Stimulated activated naive CD4-positive, alpha-beta T cell (primary cell): Measurements from ENCODE around the gene ZBTB8A.
"Not testable (repeated sequence)": the region's sequence is repeated elsewhere in the genome, so short reads cannot be mapped to it uniquely, and the experiment has no call there.

Experiments
- DNase-seq, 6 experiments: peaks; one replicate each; lab custom pipeline; 2025; lab: John Stamatoyannopoulos, UW

The ZBTB8A gene

DNA sequence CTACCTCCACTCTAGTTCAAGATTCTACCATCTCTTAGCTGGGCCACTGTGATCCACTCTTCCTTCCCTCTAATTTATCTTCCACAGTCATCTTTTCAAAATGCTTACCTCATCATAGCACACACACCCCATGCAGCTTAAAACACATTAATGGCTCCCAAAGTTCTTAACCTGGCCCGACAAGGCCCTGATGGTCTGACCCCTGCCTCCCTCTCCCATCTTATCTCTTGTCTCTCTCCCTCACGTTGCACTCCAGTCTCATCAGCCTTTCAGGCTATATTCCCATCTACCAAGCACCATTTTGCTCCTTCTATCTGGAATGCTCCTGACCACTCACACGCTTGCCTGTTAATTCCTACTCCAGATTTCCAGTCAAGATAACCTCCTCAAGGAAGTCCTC, 2.5 kb upstream of the ZBTB8A start:
- no peak for DNase-seq

DNA sequence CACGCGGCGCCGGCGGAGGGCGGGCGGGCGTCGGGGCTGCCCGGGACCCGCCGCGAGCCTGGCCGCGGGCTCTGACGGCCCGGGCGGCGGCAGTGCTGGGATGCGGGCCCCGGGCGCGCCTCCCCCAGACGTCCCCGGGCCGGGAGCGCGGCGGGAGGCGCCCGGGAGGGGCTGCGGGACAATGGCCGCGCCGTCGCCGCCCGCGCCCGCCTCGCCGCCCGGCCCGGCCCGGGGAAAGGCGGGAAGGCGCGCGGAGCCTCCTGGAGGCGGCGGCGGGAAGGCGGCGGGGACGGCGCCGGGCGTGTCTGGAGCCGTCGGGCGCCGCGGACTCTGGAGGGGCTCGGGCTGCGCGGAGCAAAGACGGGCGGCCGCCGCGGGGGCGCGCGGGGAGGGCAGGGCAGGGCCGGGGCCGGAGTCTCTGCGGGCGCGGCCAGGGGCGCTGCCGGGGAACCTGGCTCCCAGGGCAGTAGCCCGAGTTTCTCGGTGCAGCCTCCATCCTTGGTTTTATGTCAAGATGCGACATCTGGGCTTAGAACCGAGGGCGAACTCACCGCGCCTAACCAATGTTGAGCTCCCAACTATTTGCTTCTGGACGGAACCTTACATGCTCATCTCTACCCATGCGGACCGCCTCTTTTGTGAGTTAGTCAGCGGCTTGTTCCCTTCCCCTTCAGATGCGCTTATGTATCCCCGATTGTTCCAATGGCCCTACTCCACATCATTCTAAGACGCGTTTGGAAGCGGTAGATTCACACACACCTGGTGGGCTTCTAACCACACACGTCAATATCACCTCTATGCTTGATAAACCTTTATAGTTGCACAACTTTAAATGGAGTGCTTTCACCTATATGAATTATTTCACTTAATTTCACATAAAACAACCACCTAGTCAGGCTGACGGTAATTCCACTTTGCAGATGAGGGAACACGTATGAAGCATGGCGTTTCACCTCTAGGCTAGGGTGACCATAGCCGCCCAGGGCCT, 651 bp downstream of the ZBTB8A start:
- DNase-seq, result no peak

DNA sequence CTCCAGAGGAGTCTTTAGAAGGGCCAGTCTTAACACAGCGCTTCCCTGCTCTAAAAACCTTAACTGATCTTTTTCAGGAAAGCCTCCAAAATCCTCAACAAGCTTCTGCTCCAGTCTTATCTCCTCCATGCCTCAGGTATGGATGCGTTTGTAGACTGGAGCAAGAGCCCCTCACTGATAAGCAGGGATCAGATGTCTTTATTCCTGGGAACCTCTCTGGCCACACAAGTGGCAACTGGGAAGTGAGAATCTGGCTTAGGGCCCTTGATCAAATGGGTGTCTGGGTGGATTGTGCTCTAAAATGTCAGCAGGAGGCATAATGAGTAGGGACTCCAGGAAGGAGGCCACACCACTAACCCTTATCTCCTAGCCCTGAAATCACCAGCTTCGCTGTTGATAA, 1.4 kb downstream of the ZBTB8A start:
- DNase-seq, result no peak

GRCh38 chr1:32541064-32541566, 1.9 kb downstream of the ZBTB8A start:
- DNase-seq, result no peak

GRCh38 chr1:32546611-32547010, 7.4 kb downstream of the ZBTB8A start:
- DNase-seq, result no peak

GRCh38 chr1:32549616-32550015, 10.4 kb downstream of the ZBTB8A start:
- DNase-seq, result no peak

GRCh38 chr1:32554288-32554687, 15.1 kb downstream of the ZBTB8A start:
- DNase-seq, result no peak

DNA sequence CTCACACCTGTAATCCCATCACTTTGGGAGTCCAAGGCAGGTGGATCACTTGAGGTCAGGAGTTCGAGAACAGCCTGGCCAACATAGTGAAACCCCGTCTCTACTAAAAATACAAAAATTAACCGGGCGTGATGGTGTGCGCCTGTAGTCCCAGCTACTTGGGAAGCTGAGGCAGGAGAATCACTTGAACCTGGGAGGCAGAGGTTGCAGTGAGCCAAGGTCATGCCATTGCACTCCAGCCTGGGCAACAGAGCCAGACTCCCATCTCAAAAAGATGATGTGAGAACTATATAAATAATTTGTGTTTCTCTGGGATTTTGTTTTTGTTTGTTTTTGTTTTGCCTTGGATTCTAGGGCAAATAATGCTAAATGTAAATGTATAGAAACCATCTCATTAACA, 17.8 kb downstream of the ZBTB8A start:
- not testable (repeated sequence) for DNase-seq

- no peak for DNase-seq
Measured at GRCh38 chr1:32557812-32558211, 18.6 kb downstream of the ZBTB8A start.

- DNase-seq, result no peak
Measured at GRCh38 chr1:32568929-32569328, 29.7 kb downstream of the ZBTB8A start.

DNA sequence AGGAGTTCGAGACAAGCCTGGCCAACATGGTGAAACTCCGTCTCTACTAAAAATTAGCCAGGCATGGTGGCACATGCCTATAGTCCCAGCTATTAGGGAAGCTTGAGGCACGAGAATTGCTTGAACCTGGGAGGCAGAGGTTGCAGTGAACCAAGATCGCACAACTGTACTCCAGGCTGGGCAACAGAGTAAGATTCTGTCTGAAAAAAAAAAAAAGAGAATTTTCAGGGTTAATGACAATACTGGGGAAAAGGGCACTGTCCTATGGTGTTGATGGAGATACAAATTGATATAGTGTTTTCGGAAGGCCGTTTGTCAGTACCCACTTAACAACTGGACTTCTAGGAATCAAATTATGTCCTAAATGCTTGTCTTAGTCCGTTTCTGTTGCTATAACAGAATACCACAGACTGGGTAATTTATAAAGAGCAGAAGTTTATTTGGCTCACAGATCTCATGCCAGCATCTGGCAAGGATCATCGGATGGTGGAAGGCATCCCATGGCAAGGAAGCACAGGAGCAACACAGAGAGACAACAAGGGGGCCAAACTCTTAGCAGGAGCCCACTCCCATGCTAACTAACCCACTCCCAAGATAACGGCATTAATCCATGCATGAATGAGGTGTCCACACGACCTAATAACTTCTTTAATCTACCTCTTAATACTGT, 41.3 kb downstream of the ZBTB8A start:
- no peak for DNase-seq

- DNase-seq, result no peak
Measured at GRCh38 chr1:32592943-32593342, 53.7 kb downstream of the ZBTB8A start.

DNA sequence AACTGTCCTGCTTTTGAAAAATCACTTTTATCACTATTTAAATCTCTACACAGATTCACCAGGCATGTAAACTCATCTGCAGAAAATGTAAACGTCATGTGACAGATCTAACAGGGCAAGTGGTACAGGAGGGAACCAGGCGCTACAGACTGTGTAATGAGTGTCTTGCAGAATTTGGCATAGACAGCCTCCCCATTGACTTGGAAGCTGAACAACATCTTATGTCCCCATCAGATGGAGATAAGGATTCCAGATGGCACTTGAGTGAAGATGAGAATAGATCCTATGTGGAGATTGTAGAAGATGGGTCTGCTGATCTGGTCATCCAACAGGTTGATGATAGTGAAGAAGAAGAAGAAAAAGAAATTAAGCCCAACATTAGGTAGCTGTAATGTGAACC, 60.8 kb downstream of the ZBTB8A start:
- no peak for DNase-seq

DNA sequence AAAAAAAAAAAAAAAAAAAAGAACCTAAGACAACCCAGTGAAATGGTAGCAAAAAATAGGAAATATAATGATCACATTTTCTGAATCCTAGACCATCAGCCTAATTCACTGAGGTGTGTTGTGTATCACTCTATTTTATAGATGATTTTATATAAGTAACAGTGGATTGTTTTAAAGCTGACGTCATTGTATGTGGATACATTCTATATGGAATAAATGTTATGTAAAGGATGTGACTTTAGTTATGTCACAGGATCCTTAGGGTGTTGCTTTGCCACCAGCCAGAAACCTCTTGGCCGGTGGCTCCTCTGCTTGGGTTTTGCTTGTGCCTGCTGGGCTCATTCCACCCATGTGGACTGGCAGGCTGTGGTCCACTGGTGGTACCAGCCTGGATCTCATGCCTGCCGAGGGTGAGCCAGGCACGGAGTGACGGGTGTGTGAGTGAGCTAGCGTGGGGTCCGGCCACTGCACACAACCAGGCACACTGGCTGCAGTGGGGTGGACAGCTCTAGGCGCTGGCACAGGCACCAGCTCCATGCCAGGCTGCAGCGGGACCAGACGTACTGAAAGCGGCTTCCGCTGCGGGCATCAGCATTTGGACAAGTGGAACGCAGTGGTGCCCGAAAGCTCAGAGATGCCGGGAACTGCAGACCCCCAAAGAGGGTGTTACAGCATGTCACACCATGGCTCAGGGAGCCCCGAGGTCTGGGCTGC, 66.6 kb downstream of the ZBTB8A start:
- no peak for DNase-seq

DNA sequence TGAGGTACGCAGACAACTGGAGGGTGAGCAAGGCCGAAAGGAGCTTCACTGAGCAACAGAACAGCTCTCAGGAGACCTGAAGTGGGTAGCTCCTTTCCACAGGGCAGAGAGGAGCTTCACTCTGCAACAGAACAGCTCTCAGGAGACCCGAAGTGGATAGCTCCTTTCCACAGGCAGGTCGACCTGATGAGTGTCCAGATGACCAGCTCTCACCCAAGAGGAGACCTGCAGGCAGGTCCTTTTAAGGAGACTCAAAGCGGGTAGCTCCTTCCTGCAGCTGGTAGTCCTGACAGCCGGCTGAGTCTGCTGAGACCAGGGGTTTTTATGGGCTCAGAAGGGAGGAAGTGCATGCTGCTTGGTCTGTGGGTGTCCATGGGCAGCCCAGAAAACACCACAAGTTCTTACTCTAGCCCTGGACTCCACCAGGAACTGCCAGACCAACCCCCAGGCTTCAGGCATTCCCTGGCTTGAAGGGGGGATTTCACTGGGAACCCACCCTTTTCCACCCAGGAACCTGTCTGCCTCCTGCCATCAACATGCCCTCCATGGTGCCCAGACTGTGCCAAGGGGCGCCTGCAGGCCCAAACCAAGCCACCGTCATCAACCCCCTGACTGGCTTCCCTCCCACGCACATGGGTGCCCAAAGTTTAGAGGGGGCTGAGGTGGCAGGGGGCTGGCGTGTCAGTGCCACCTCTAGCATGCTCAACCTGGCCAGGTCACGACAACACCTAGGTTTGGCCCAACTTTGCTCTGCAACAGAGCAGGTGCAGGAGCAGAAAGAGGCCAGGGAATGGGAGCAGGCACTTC, 67.5 kb downstream of the ZBTB8A start:
- DNase-seq, result no peak

- no peak for DNase-seq
Measured at GRCh38 chr1:32609180-32609579, 70.0 kb downstream of the ZBTB8A start.

DNA sequence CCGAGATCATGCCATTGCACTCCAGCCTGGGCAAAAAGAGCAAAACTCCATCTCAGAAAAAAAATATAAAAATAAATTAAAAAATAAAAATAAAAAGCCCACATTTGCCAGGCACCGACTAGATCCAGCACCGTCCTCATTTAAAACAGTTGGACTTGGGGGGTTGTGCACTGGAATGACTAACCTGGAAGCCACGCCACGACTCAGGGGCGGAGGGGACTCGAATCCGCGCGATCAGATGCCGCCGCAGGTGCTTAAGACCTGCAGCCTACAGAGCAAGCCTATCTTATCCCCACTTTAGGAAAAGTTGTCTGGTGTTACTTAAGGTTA, 72.6 kb downstream of the ZBTB8A start:
- peak in 1 of 6 experiments; percentile 27 for DNase-seq

DNA sequence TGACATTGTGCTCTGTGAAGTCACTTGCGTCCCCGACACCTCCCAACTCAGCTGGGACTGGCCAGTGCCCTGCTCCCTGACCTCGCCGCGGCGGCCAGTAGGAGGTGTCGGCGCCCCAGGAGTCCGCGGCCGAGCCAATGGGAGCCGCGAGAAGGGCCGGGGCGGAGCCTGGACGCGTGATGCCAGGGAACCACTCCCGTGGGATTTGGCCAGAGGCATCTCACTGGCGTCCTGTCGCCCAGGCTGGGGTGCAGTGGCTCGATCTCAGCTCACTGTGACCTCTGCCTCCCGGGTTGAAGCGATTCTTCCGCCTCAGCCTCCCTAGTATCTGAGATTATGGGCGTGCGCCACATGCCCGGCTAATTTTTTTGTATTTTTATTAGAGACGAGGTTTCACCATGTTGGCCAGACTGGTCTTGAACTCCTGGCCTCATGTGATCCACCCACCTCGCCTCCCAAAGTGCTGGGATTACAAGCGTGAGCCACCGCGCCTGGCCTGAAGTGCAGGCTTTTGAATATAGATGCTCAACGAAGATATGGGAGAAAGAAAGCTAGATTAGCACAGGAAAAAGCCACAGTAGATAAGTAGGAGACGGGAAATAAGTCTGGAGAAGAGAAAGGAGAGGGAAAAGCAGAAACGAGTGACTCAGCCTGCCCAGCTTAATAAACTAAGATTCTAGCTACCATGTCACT, 73.1 kb downstream of the ZBTB8A start:
- DNase-seq, result peak in 5 of 6 experiments; percentile 1 to 40 (median 20)

GRCh38 chr1:32613472-32613871, 74.2 kb downstream of the ZBTB8A start:
- DNase-seq, result no peak

DNA sequence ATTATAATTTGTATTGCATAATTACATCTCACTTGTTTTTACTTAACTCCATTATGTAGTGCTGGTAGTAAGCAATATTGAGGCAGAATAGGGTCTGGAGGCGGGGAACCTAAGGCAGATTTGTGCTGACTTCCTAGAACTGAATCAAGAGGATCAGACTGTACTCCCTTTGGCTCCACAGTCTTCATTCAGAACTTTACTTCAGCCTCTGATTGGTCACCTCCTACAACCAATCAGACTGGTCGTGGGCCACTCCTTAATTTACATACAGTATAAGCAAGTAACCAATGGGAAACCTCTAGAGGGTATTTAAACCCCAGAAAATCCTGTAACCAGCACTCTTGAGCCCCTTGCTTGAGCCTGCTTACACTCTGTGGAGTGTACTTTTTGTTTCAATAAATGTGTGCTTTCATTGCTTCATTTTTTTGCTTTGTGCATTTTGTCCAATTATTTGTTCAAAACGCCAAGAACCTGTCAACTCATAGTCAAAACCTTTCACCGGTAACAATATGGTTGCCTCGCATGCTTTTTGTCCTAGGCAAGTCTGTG, 79.5 kb downstream of the ZBTB8A start:
- no peak for DNase-seq
